DND-41 (cell line): ENCODE results near the gene PXMP2.

Experiments used
- ATAC-seq: fragments of 200-7000 bp; cut with Tn5 transposase; 3 replicates; pipeline ENCODE4 v1.9.1; 2021; ENCODE audit warnings: low read depth; ENCODE audit not compliant: insufficient read depth
- DNase-seq: peaks from one replicate; pipeline ENCODE4 v3.0.0-alpha.2; 2020
- H2AFZ ChIP-seq: 2 replicates; pipeline ENCODE4 v1.6.0; 2012; ENCODE audit warnings: low read depth, low read length
- H3K27ac ChIP-seq: 2 replicates; pipeline ENCODE4 v1.5.1; 2012; ENCODE audit warnings: low read length, inconsistent platforms
- H3K27me3 ChIP-seq: fragments of 200-600 bp; sonication (generic); 2 replicates; pipeline ENCODE4 v1.6.0; 2012; ENCODE audit warnings: low read length, mild to moderate bottlenecking, inconsistent platforms; ENCODE audit not compliant: insufficient read depth, poor library complexity
- H3K36me3 ChIP-seq: 2 replicates; pipeline ENCODE4 v1.5.1; 2012; ENCODE audit warnings: low read length, inconsistent platforms; ENCODE audit not compliant: insufficient read depth
- H3K4me1 ChIP-seq: 2 replicates; pipeline ENCODE4 v1.5.1; 2012; ENCODE audit warnings: mild to moderate bottlenecking, low read length; ENCODE audit not compliant: insufficient read depth
- H3K4me2 ChIP-seq: 2 replicates; pipeline ENCODE4 v1.6.0; 2012; ENCODE audit warnings: mild to moderate bottlenecking, moderate library complexity, low read length, inconsistent platforms; ENCODE audit not compliant: insufficient read depth
- H3K4me3 ChIP-seq, 2 experiments: fragments of 200-600 bp in 1 of 2; shearing (Covaris generic) in 1 of 2; 2 replicates each; pipeline ENCODE4 v1.5.1; 2012 to 2016; ENCODE audit warnings: inconsistent platforms in 2 of 2, low read length in 2 of 2, mild to moderate bottlenecking in 2 of 2, low read depth in 1 of 2, moderate library complexity in 1 of 2
- H3K79me2 ChIP-seq: 2 replicates; pipeline ENCODE4 v1.6.0; 2012; ENCODE audit warnings: low read length, inconsistent platforms; ENCODE audit not compliant: insufficient read depth
- H3K9ac ChIP-seq: 2 replicates; pipeline ENCODE4 v1.6.0; 2012; ENCODE audit warnings: low read depth, mild to moderate bottlenecking, inconsistent platforms, low read length, moderate library complexity
- H3K9me3 ChIP-seq: 2 replicates; pipeline ENCODE4 v1.5.1; 2012; ENCODE audit warnings: low read length, moderate library complexity, mild to moderate bottlenecking, inconsistent platforms; ENCODE audit not compliant: insufficient read depth, severe bottlenecking
- H4K20me1 ChIP-seq: 2 replicates; pipeline ENCODE4 v1.6.0; 2012; ENCODE audit warnings: low read length; ENCODE audit not compliant: insufficient read depth
- CTCF ChIP-seq: IDR thresholded peaks from 2 replicates; pipeline ENCODE4 v1.5.1; 2012; ENCODE audit warnings: borderline replicate concordance, low read length, moderate library complexity, mild to moderate bottlenecking; ENCODE audit not compliant: poor library complexity, severe bottlenecking; ENCODE audit errors: extremely low read depth
- EZH2 ChIP-seq: IDR thresholded peaks from 3 replicates; pipeline ENCODE4 v1.6.1; 2012; ENCODE audit warnings: borderline replicate concordance, low read depth, mild to moderate bottlenecking, moderate library complexity, low read length, inconsistent platforms; ENCODE audit not compliant: severe bottlenecking

The PXMP2 gene

GRCh38 chr12:132639956-132640520, 47.3 kb upstream of the PXMP2 start:
- H3K27ac ChIP-seq, result no peak overlapping the region
- H3K4me2 ChIP-seq, result no peak overlapping the region
- no peaks in the 10 kb centered on the region for H3K4me1 ChIP-seq
- no peak overlapping the region for H3K4me3 ChIP-seq
- peaks cover 54% of the 10 kb centered on the region for H4K20me1 ChIP-seq
- no peak overlapping the region for H2AFZ ChIP-seq
- peaks cover 93% of the 10 kb centered on the region for H3K36me3 ChIP-seq
- H3K9me3 ChIP-seq, result no peaks in the 10 kb centered on the region
- DNase-seq (no peak), ATAC-seq (no peak)
- no peak overlapping the region for H3K9ac ChIP-seq
- H3K27me3 ChIP-seq, result no peaks in the 10 kb centered on the region
- H3K79me2 ChIP-seq, result peaks cover 2% of the 10 kb centered on the region; the same call in 1 of the 2 replicates
- TF ChIP-seq CTCF (no peak), EZH2 (no peak)

GRCh38 chr12:132640936-132641335, 46.5 kb upstream of the PXMP2 start:
- no peak for DNase-seq
- TF ChIP-seq EZH2, result no peak
- no peak for TF ChIP-seq CTCF
- H3K27me3 ChIP-seq, result no peaks in the 10 kb centered on the region
- no peak overlapping the region for H3K4me2 ChIP-seq
- H3K4me3 ChIP-seq, result no peak overlapping the region
- H3K36me3 ChIP-seq, result peaks cover 93% of the 10 kb centered on the region
- no peak overlapping the region for H3K9ac ChIP-seq
- H4K20me1 ChIP-seq, result peaks cover 49% of the 10 kb centered on the region
- no peak overlapping the region for H2AFZ ChIP-seq
- H3K4me1 ChIP-seq, result no peaks in the 10 kb centered on the region
- H3K9me3 ChIP-seq, result no peaks in the 10 kb centered on the region
- no peak overlapping the region for H3K27ac ChIP-seq
- H3K79me2 ChIP-seq, result peaks cover 2% of the 10 kb centered on the region; the same call in 1 of the 2 replicates
- no peak for ATAC-seq

- no peak overlapping the region for H3K27ac ChIP-seq
- H3K4me2 ChIP-seq, result no peak overlapping the region
- ATAC-seq (no peak), DNase-seq (no peak)
- no peaks in the 10 kb centered on the region for H3K4me1 ChIP-seq
- no peak overlapping the region for H3K9ac ChIP-seq
- no peaks in the 10 kb centered on the region for H3K27me3 ChIP-seq
- no peak for TF ChIP-seq EZH2
- TF ChIP-seq CTCF, result no peak
- H3K36me3 ChIP-seq, result peaks cover 89% of the 10 kb centered on the region
- peaks cover 47% of the 10 kb centered on the region for H4K20me1 ChIP-seq
- H3K9me3 ChIP-seq, result no peaks in the 10 kb centered on the region
- H3K4me3 ChIP-seq, result no peak overlapping the region
- peaks cover 2% of the 10 kb centered on the region; the same call in 1 of the 2 replicates for H3K79me2 ChIP-seq
- no peak overlapping the region for H2AFZ ChIP-seq
These were observed 45.4 kb upstream of the PXMP2 start for GRCh38 chr12:132641811-132642650.
